K562 (cell line): ENCODE results near the gene HMGN5. TPM values are rescaled to one million over a fixed set of nuclear protein-coding genes. Genes with fewer than 3 reads are reported as not detected.

ENCODE experiments used
- ATAC-seq: fragments of 200-7000 bp; cut with Tn5 transposase; 3 replicates; pipeline ENCODE4 v1.9.1; 2020; ENCODE audit warnings: moderate library complexity
- BruUV-seq: library from RNA; stranded (reverse); fragments of 400-500 nt; replicated peaks from 2 replicates; lab custom pipeline; 2021; lab: Mats Ljungman, UMichigan
- CTCF ChIA-PET: fragments of 300-600 bp; formaldehyde crosslinking; extraction: SDS; loops from one replicate; lab custom pipeline; 2021; ENCODE audit warnings: low intra/inter-chr PET ratio; lab: Yijun Ruan, JAX
- POLR2A ChIA-PET: fragments of 300-600, 350-650 bp; sonication (Branson Sonifier 250); formaldehyde crosslinking; extraction: SDS; loops from one replicate; lab custom pipeline; 2021; ENCODE audit warnings: antibody characterized with exemption, inconsistent platforms; lab: Yijun Ruan, JAX
- DNase-seq, 4 experiments: peaks; one replicate each; pipeline versions ENCODE4 v3.0.0 to v3.0.0-alpha.2; 2011 to 2018; ENCODE audit warnings: low spot score in 3 of 4, mixed read lengths in 3 of 4; ENCODE audit errors: extremely low read depth in 1 of 4
- FAIRE-seq: peaks from 2 replicates; lab custom pipeline; 2011; peaks lifted over from hg19 to GRCh38; lab: Jason Lieb, UNC
- H2AFZ ChIP-seq: 2 replicates; pipeline ENCODE4 v1.6.0; 2011; ENCODE audit warnings: low read depth, low read length, control low read depth, inconsistent platforms
- H3K27ac ChIP-seq: fragments of 200-600 bp; 3 replicates; pipeline ENCODE4 v1.8.0; 2011; ENCODE audit warnings: low read depth, mild to moderate bottlenecking, control low read depth, inconsistent platforms, low read length, moderate library complexity, mixed read lengths; ENCODE audit errors: extremely low read depth
- H3K27me3 ChIP-seq, 2 experiments: fragments of 300-600 bp in 1 of 2; 2 replicates in 1 of 2; 3 replicates in 1 of 2; pipeline versions ENCODE4 v1.6.0 to v1.8.0; 2011; ENCODE audit warnings: inconsistent platforms in 2 of 2, low read length in 2 of 2, mild to moderate bottlenecking in 1 of 2, mixed read lengths in 1 of 2, moderate library complexity in 1 of 2; ENCODE audit not compliant: control insufficient read depth in 2 of 2, insufficient read depth in 2 of 2
- H3K36me3 ChIP-seq: fragments of 300-600 bp; 3 replicates; pipeline ENCODE4 v1.8.0; 2011; ENCODE audit warnings: mild to moderate bottlenecking, low read length, inconsistent platforms; ENCODE audit not compliant: control insufficient read depth, insufficient read depth
- H3K4me1 ChIP-seq, 2 experiments: fragments of 200-600 bp in 1 of 2; replicated peaks in 1 of 2; 2 replicates in 1 of 2; 3 replicates in 1 of 2; pipeline versions ENCODE4 v1.5.1 to v1.8.0; 2011; ENCODE audit warnings: inconsistent platforms in 2 of 2, low read length in 2 of 2, mild to moderate bottlenecking in 1 of 2, mixed read lengths in 1 of 2, moderate library complexity in 1 of 2; ENCODE audit not compliant: control insufficient read depth in 2 of 2, insufficient read depth in 2 of 2
- H3K4me2 ChIP-seq: 2 replicates; pipeline ENCODE4 v1.6.1; 2011; ENCODE audit warnings: low read length, control low read depth, inconsistent platforms, mixed read lengths; ENCODE audit not compliant: insufficient read depth
- H3K4me3 ChIP-seq: fragments of 200-600 bp; sonication (generic), shearing (Covaris generic); 2 replicates; pipeline ENCODE4 v1.5.1; 2016; ENCODE audit warnings: control low read depth, inconsistent platforms
- H3K79me2 ChIP-seq: fragments of 200-600 bp; 3 replicates; pipeline ENCODE4 v1.8.0; 2011; ENCODE audit warnings: low read length, inconsistent platforms; ENCODE audit not compliant: control insufficient read depth, insufficient read depth
- H3K9ac ChIP-seq, 2 experiments: 2 replicates each; pipeline versions ENCODE4 v1.6.0 to v1.6.1; 2011; ENCODE audit warnings: low read depth in 2 of 2, low read length in 2 of 2, control low read depth in 1 of 2, inconsistent platforms in 1 of 2, mild to moderate bottlenecking in 1 of 2, mixed read lengths in 1 of 2; ENCODE audit not compliant: insufficient read depth in 1 of 2
- H3K9me1 ChIP-seq: one replicate; pipeline ENCODE4 v1.6.0; 2011; ENCODE audit warnings: inconsistent platforms, mild to moderate bottlenecking, low read length, moderate library complexity; ENCODE audit not compliant: control insufficient read depth, insufficient read depth
- H3K9me3 ChIP-seq: replicated peaks from 2 replicates; pipeline ENCODE4 v1.5.1; 2011; ENCODE audit warnings: low read depth, low read length, inconsistent platforms; ENCODE audit not compliant: control insufficient read depth, insufficient read depth
- H4K20me1 ChIP-seq: replicated peaks from 2 replicates; pipeline ENCODE4 v1.6.1; 2011; ENCODE audit warnings: low read length, inconsistent platforms, mixed read lengths; ENCODE audit not compliant: control insufficient read depth, insufficient read depth
- BHLHE40 ChIP-seq: IDR thresholded peaks from 2 replicates; pipeline ENCODE4 v1.6.1; 2011; ENCODE audit warnings: low read length, improper control_type of control experiment
- FOSL1 ChIP-seq: fragments of 200-800 bp; sonication (Bioruptor generic); conservative IDR thresholded peaks from 2 replicates; pipeline ENCODE4 v1.6.1; 2016; ENCODE audit warnings: missing genetic modification characterization, missing compliant biosample characterization
- GMEB1 ChIP-seq: fragments of 250-450 bp; sonication (Bioruptor Pico); IDR thresholded peaks from 2 replicates; pipeline ENCODE4 v1.4.0; 2020; ENCODE audit warnings: mild to moderate bottlenecking
- HDAC6 ChIP-seq: IDR thresholded peaks from 2 replicates; pipeline ENCODE4 v1.6.1; 2012; ENCODE audit warnings: low read depth, mild to moderate bottlenecking, control low read depth, inconsistent platforms, low read length, moderate library complexity
- MITF ChIP-seq: IDR thresholded peaks from 2 replicates; pipeline ENCODE4 v1.6.1; 2014; ENCODE audit warnings: antibody characterized with exemption
- REST ChIP-seq, 2 experiments: fragments of 450-650 bp; formaldehyde crosslinking in 1 of 2; IDR thresholded peaks; 2 replicates each; pipeline versions ENCODE4 v1.4.0 to v1.6.1; 2014 to 2020; ENCODE audit warnings: mild to moderate bottlenecking in 2 of 2, borderline replicate concordance in 1 of 2, low read depth in 1 of 2
- SAFB2 ChIP-seq: fragments of 200-400 bp; formaldehyde crosslinking; IDR thresholded peaks from 2 replicates; pipeline ENCODE4 v1.6.1; 2018; ENCODE audit warnings: borderline replicate concordance, low read length, low read depth, moderate library complexity; ENCODE audit not compliant: severe bottlenecking
- ZNF431 ChIP-seq: sonication (generic); formaldehyde crosslinking; IDR thresholded peaks from 2 replicates; pipeline ENCODE4 v1.8.0; 2022; ENCODE audit warnings: mild to moderate bottlenecking, missing genetic modification reagents
- ZNF655 ChIP-seq: fragments of 250-450 bp; sonication (Bioruptor Pico); IDR thresholded peaks from 2 replicates; pipeline ENCODE4 v1.5.0; 2021
- WGBS: fragments of 100-300 bp; shearing (Covaris generic); methylation state at CpG from one replicate; pipeline ENCODE4 v1.1.6; 2016; ENCODE audit warnings: low coverage, mixed read lengths; ENCODE audit not compliant: insufficient coverage; ENCODE audit errors: missing lambda C conversion rate; 5-methylcytosine and 5-hydroxymethylcytosine counted together
- in situ Hi-C: fragments of 300-500 bp; cut with MboI; formaldehyde crosslinking; loops from 4 replicates; pipeline ENCODE4 v1.15.0; 2018; ENCODE audit warnings: inconsistent platforms, mixed read lengths
- intact Hi-C: fragments of 100-400 bp; cut with micrococcal nuclease; formaldehyde crosslinking; loops from 2 replicates; pipeline ENCODE4 v1.14.2; 2022
- polyA plus RNA-seq, 8 experiments: library from polyadenylated mRNA; depleted of rRNA in 4 of 8; stranded (reverse) in 5 of 8; unstranded in 3 of 8; fragments of >200 nt; fragmentation: Nextera tagmentation in 2 of 8; fragmentation: Illumina TruSeq in 1 of 8; extraction: Ambion mirVana in 2 of 8; extraction: Trizol in 1 of 8; gene quantifications; 2 replicates each; pipeline versions ENCODE4 v1.2.1 to v1.2.3, GENCODE V29; 2011 to 2014; ENCODE audit warnings: inconsistent platforms in 1 of 8, missing spikeins in 1 of 8
- total RNA-seq, 7 experiments: library from RNA; depleted of rRNA in 6 of 7; stranded (reverse); fragments of >200 nt in 6 of 7; fragmentation: Illumina TruSeq in 2 of 7; extraction: Trizol in 2 of 7; gene quantifications; 2 replicates each; pipeline versions ENCODE4 v1.2.1 to v1.2.3, GENCODE V29; 2011 to 2021; ENCODE audit warnings: low replicate concordance in 1 of 7

Gene HMGN5
- total and polyA plus RNA-seq, 9 of the 15 experiments (the other 6 are each of a cell fraction or from before 2014, with no cell fraction given) = 2.5 to 56.1 (median 7.0) TPM

GRCh38 chrX:81195259-81195658 is 6.5 kb downstream of the HMGN5 start:
- intact Hi-C loops (loop anchor here (5.0 kb wide), 1 partner anchor 318 kb away; no protein-coding TSS in a partner anchor), in situ Hi-C loops (no loop called here)
- 19% methylated on average over 2 of the region's 2 CpGs for WGBS
- DNase-seq (no peak), FAIRE-seq (no peak), ATAC-seq (no peak)
- H3K36me3 ChIP-seq = no peaks in the 10 kb centered on the region
- no peak overlapping the region for H3K4me2 ChIP-seq
- no peaks in the 10 kb centered on the region for H3K9me1 ChIP-seq
- H3K4me1 ChIP-seq = no peaks in the 10 kb centered on the region
- no peaks in the 10 kb centered on the region for H3K9me3 ChIP-seq
- no peaks in the 10 kb centered on the region for H4K20me1 ChIP-seq
- no peaks in the 10 kb centered on the region for H3K27me3 ChIP-seq
- no peak overlapping the region for H2AFZ ChIP-seq
- ChIA-PET POLR2A (no interaction called here), CTCF (no interaction called here)
- no peak overlapping the region for H3K27ac ChIP-seq
- no peak overlapping the region for H3K4me3 ChIP-seq
- H3K79me2 ChIP-seq = no peaks in the 10 kb centered on the region
- BruUV-seq = no TSS peak
- H3K9ac ChIP-seq = no peak overlapping the region
- TF ChIP-seq REST (IDR thresholded peaks at IDR 0.05; ENCODE audit: borderline replicate concordance) (no peak), REST (CRISPR knock-in tag; IDR thresholded peaks at IDR 0.05; ENCODE audit: low read depth) (no peak), BHLHE40 (no peak), SAFB2 (no peak), ZNF655 (CRISPR knock-in tag) (no peak), FOSL1 (tag) (no peak), MITF (no peak), GMEB1 (no peak), HDAC6 (no peak), ZNF431 (CRISPR knock-in tag) (no peak)
